Activated CD4-positive, CD25-positive, alpha-beta regulatory T cell treated with anti-CD3 and anti-CD28 coated beads, Interleukin-2, amount 50 U/mL, for 24 hours (primary cell): ENCODE measurements around the gene COMMD4.
"Not testable (repeated sequence)": the region's sequence is repeated elsewhere in the genome, so short reads cannot be mapped to it uniquely, and the experiment has no call there.

Experiments used
- ATAC-seq, 2 donors: fragments of 150-1000 bp; cut with Tn5 transposase; one replicate each; pipeline ENCODE4 v1.10.0; 2021; ENCODE audit warnings: mild to moderate bottlenecking in 1 of 2, moderate library complexity in 1 of 2

COMMD4 gene

GRCh38 chr15:75335705-75336355 lies at the start of gene COMMD4:
Gene COMMD4 (plus strand): TSS chr15:75336063. CDS start chr15:75336090, 27 bp downstream.
- peak; percentile 77 to 81 for ATAC-seq

DNA sequence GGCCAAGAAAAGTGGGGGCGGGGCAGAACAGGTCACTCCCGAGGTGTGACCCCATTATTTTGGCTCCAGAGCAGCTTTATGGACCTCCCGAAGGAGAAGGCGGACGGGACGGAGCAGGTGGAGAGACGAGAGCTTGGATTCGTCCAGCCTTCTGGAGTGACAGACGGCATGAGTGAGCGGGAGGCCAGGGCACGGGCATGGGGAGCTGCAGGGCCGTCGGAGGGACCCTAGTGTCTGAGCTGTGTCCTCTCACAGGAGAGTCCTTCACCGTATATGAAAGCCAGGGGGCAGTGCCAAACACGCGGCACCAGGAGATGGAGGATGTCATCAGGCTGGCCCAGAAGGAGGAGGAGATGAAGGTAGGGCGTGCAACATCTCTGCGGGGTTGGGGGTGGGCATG lies 42.2 kb upstream of the COMMD4 start:
- not testable (repeated sequence) for ATAC-seq

- peak; percentile 90 to 93 for ATAC-seq
Observed at GRCh38 chr15:75298541-75299310, 37.1 kb upstream of the COMMD4 start.

DNA sequence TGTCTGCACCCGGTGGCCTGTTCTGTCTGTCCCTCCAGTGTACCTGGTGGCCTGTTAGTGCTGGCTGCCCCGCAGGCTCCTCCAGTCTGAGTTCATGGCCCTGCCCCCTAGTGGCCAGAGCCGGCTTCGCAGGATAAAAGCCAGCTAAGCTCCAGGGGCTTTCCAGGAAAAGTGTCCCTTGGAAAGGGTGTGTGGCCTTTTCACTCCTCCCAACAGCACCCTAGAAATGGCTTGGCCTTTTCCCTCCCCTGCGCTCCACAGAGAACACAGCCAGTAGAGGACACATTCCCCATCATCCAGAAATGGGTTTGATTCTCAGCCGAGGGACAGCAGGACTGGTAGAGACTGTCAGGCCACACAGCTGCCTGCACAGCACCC lies 36.6 kb upstream of the COMMD4 start:
- peak; percentile 90 for ATAC-seq

- ATAC-seq, result not testable (repeated sequence)
Observed at GRCh38 chr15:75300026-75300425, 35.8 kb upstream of the COMMD4 start.

- no peak for ATAC-seq
Observed at GRCh38 chr15:75302318-75302717, 33.5 kb upstream of the COMMD4 start.

DNA sequence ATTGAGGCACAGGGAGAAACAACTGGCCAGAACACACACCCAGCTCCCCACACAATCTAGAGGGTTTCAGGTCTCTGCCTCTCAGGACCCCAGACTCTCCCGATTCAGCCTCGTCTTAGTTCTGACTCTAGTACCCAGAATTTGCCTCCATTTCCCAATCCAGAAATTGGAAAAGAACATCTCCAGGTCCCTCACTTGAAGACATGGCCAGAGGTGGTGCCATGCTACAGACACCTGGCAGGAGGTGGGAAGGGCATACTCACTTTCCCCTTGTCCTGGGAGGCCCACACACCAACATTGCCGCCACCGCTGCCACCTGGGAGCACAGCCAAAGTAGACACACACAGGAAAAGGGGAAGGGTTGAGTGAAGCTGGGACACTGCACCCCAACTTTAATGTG lies 33.1 kb upstream of the COMMD4 start:
- ATAC-seq, result not testable (repeated sequence)

- ATAC-seq, result no peak
Observed at GRCh38 chr15:75306188-75306587, 29.7 kb upstream of the COMMD4 start.

DNA sequence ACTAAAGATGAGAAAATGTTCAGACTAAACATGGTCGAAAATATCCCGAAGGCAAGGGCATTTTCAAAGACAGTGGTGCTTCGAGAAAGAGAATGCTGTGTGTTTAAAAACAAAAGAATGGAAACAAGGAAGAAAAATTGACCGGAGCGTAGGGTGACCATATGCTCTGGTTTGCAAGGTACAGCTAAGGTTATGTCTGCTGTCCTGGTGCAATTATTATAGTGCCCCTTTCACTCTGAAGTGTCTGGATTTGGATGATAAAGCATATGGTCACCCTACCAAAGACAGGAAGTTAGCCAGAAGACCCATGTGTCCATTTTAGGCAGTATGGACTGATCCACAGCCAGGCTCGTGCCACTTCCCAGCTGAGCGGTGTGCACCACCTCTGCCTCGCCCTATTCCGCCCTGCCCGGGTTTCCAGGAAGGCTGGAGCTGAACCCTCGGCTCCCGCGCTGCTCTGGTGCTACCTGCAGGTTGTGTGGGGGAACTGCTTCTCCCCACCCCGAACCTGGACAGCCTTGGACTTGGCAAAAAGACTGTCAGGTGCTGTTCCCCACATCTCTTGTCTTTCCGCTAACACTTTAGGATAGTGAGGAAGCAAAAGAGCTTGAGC lies 28.0 kb upstream of the COMMD4 start:
- ATAC-seq, result peak in 1 of 2 donors; percentile 41

DNA sequence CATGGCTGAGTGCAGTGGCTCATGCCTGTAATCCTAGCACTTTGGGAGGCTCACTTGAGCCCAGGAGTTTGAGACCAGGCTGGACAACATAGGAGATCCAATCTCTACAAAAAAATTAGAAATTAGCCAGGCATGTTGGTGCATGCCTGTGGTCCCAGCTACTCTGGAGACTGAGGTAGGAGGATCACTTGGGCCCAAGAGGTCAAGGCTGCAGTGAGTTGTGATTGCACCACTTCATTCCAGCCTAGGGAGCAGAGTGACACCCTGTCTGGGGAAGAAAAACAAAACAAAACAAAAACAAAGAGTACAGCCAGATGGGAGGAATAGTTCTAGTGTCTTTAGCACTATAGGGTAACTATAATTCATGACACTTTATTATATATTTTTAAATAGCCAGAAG lies 26.2 kb upstream of the COMMD4 start:
- no peak for ATAC-seq

DNA sequence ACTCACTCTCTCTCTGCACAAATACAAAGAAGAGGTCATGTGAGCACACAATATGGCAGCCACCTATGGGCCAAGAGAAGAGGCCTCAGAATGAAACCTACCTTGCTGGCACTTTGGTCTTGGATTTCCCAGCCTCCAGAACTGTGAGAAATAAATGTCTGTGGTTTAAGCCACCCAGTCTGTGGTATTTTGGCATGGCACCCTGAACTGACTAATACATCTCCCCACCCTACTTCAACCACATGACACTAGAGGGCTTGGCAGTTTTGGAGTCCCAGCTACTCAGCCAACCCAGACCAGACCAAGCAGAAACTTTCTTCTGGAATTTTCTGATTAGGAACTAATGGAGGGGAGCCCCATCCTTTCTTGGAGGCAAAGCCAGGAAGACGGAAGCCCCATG lies 23.3 kb upstream of the COMMD4 start:
- ATAC-seq, result not testable (repeated sequence)

- no peak for ATAC-seq
Observed at GRCh38 chr15:75313116-75313845, 22.6 kb upstream of the COMMD4 start.

DNA sequence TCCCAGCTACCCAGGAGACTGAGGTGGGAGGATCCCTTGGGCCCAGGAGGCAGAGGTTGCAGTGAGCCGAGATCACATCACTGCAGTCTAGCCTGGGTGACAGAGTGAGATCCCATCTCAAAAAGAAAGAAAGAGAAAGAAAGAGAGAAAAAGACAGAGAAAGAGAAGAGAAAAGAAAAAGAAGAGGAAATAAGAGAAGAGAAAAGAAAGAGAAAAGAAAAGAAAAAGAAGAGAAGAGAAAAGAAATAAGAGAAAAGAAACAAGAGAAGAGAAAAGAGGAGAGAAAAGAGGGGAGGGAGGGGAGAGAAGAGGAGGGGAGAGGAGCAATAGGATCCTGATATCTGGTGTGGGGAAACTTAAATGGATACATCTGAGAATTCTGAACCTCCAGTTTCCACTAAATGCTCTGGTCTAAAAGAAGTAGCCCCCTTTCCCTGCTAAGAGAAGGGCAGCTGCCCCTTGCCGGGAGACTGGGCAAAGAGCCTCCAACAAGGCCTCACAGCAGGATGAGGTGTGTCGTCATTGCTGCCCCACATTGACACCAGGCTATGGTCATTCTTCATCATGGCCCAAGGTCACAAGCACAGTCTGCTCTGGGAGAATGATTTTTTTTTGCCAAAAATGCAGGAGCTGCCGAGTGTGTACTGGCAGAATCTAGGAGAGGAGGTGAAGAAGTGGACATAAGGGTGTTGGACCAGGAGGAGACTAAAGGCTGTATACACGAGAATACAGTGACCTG lies 21.1 kb upstream of the COMMD4 start:
- ATAC-seq, result no peak

DNA sequence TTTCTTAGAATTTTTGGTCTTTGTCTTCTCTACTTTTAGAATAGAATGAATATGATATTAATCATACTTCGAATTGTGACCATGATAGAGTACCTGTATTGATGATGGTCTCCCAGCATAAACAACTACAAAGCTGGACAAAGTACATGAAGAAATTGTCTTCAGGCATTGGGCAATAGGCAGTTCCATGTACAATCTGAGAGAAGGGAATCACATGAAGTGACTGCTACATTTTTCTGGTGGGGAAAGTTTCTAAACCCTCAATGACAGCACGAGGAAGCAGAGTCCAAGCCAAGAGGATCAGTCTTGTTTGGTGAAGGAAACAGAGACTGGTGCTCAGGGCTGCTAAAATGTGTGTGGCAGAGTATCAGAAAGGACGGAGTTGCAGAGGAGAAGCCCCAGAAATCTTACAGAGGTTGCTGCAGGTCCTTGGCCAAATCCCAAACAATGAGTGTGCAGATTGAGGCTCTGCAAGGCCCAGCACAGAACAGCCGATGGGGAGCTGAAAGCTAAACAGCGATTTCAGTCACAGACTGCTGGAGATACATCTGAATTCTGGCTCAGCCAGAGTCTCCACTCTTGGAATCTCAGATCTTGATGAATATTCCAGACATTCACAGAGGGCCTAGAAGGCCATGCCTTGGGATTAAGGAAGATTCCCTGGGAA lies 16.5 kb upstream of the COMMD4 start:
- not testable (repeated sequence) for ATAC-seq

DNA sequence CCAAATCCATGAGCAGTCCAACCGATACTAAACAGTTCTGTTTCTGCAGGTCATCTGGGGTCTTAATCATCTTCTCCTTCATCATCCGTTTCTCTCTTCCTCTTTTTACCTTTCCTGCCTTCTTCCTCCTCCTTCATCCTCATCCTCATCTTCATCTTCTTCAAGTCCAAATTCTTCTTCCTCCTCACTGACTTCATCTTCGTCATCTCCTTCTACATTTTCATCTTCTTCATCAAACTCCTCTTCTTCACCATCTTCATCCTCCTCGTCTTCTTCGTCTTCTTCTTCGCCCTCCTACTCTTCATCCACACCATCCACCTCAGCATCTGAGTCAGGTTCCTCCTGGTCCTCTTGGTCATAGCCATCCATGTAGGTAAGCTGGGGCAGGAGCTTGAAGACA lies 14.2 kb upstream of the COMMD4 start:
- no peak for ATAC-seq

GRCh38 chr15:75325922-75326321 lies 9.9 kb upstream of the COMMD4 start:
- no peak for ATAC-seq

DNA sequence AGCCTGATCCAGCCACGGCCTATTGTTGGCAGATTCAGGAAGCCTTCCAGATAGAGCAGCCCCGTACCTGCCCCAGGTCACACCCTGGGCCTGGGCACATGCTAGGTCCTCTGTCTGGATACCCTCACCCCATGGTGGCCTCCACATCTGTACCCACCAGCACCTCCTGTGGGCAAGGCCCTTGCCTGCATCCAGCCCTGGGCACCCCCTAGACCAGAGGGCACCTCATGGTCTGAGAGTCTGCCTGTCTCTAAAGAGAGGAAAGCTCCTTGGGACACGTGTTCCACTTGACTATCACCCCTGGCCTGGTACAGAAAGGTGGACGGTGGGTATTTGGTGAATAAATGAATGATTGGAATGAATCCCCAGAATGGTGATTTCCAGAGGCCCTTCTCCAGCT lies 8.9 kb upstream of the COMMD4 start:
- ATAC-seq, result no peak

GRCh38 chr15:75327491-75327890 lies 8.4 kb upstream of the COMMD4 start:
- no peak for ATAC-seq

DNA sequence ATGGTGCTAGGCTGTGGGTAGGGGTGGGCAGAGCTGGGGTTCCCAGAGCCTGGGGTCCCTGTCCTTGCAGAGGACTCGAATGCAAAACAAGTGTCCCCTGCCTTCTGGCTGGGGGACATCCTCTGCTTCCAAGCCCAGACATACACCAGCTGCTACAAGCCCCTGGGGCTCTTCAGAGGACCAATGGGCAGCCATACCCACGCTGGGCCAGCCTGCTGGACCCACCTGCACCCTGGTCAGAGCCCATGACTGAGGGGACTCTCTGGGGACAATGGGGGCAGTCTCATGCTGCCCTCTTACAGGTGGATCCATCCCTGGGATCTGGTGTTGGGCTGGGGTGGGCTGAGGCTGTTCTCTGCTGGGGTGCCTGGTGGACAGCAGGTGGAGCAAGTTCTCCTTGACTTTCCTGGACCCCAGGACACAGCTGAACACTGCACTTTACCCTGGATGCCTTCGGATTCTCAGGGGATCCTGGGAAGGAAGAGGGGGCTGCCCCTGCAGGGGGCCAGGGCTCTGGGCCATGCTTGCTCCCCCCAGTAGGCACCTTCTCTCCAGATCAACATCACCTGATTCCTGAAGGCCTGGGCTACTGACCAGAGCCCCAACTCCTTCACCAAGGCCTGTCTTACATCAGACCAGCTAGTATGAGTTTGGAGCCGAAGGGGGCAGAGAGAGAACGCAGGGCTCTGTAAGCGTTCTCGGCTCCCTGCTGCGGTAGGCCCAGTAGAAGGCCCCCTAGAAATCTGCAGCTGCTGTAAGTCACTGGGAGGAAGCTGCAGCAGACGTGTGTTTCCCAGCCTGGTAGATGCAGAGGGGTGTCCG lies 7.2 kb upstream of the COMMD4 start:
- no peak for ATAC-seq

DNA sequence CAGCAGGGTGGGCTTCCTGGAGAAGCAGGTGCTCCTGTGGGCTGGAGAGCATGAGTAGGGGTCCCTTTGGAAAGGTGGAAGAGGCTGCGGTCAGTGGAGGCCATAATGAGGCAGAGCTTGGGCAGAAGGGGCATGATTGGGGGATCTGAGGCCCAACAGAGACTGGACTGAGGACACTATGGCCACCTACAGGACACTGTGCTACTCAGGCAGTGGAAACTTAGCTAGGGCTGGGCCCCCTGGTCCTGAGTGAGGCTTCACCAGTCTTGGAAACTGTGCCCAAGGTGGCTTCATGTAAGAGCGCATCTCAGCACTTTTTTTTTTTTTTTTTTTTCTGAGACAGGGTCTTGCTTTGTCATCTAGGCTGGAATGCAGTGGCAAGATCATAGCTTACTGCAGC lies 6.3 kb upstream of the COMMD4 start:
- ATAC-seq, result no peak

DNA sequence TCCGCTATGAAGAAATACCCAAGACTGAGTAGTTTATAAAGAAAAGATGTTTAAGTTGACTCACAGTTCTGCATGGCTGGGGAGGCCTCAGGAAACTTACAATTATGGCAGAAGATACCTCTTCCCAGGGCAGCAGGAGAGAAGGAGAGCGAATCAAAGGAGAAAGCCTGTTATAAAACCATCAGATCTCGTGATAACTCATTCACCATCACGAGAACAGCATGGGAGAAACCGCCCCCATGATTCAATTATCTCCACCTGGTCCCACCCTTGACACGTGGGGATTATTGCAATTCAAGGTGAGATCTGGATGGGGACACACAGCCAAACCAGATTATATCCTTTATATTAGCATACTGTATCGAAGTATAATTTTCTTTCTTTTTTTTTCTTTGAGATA lies 3.8 kb upstream of the COMMD4 start:
- ATAC-seq, result not testable (repeated sequence)
